Panc1 (cell line): Measurements from ENCODE around the gene DMBT1. TPM values are rescaled to one million over a fixed set of nuclear protein-coding genes. Genes with fewer than 3 reads are reported as not detected.

ENCODE experiments used
- ATAC-seq: fragments of 200-7000 bp; cut with Tn5 transposase; 2 replicates; pipeline ENCODE4 v1.9.1; 2020; ENCODE audit warnings: mild to moderate bottlenecking, moderate library complexity
- BruUV-seq: library from RNA; stranded (reverse); fragments of 400-500 nt; replicated peaks from 2 replicates; lab custom pipeline; 2021; lab: Mats Ljungman, UMichigan
- CTCF ChIA-PET: fragments of 300-600 bp; sonication (Branson Sonifier 250); formaldehyde crosslinking; loops from one replicate; lab custom pipeline; 2022; ENCODE audit warnings: antibody characterized with exemption; lab: Charles Lee
- POLR2A ChIA-PET: fragments of 300-600 bp; sonication (Branson Sonifier 250); formaldehyde crosslinking; loops from one replicate; lab custom pipeline; 2022; ENCODE audit warnings: antibody characterized with exemption; lab: Charles Lee
- DNase-seq: peaks from one replicate; pipeline ENCODE4 v3.0.0-alpha.2; 2010; ENCODE audit warnings: low read depth, low spot score
- H3K27ac ChIP-seq: 2 replicates; pipeline ENCODE4 v1.5.1; 2011; ENCODE audit warnings: mild to moderate bottlenecking, low read length, inconsistent platforms
- H3K27me3 ChIP-seq: fragments of 200-500 bp; sonication (Bioruptor generic); 2 replicates; pipeline ENCODE4 v1.6.0; 2014; ENCODE audit warnings: low read length, inconsistent platforms; ENCODE audit not compliant: control insufficient read depth, insufficient read depth
- H3K36me3 ChIP-seq: fragments of 200-500 bp; sonication (Bioruptor generic); 2 replicates; pipeline ENCODE4 v1.5.1; 2014; ENCODE audit warnings: inconsistent platforms, mild to moderate bottlenecking, low read length, moderate library complexity; ENCODE audit not compliant: control insufficient read depth, insufficient read depth
- H3K4me1 ChIP-seq: 2 replicates; pipeline ENCODE4 v1.5.1; 2011; ENCODE audit warnings: inconsistent platforms, mild to moderate bottlenecking, low read length, moderate library complexity; ENCODE audit not compliant: control insufficient read depth, insufficient read depth
- H3K4me3 ChIP-seq, 2 experiments: 2 replicates each; pipeline ENCODE4 v1.5.1; 2011 to 2012; ENCODE audit warnings: low read depth in 2 of 2, low read length in 2 of 2, mild to moderate bottlenecking in 2 of 2, inconsistent platforms in 1 of 2, moderate library complexity in 1 of 2
- H3K9me3 ChIP-seq: fragments of 200-500 bp; sonication (Bioruptor generic); 2 replicates; pipeline ENCODE4 v1.5.1; 2014; ENCODE audit warnings: low read depth, mild to moderate bottlenecking, inconsistent platforms, low read length, moderate library complexity; ENCODE audit not compliant: control insufficient read depth, insufficient read depth
- CTCF ChIP-seq: fragments of 450-650 bp; IDR thresholded peaks from 2 replicates; pipeline ENCODE4 v1.5.1; 2017; ENCODE audit warnings: mild to moderate bottlenecking
- POLR2AphosphoS5 ChIP-seq: IDR thresholded peaks from 2 replicates; pipeline ENCODE4 v1.6.1; 2012; ENCODE audit warnings: mild to moderate bottlenecking, low read depth, low read length, moderate library complexity
- REST ChIP-seq, 2 experiments: IDR thresholded peaks; 2 replicates each; pipeline ENCODE4 v1.6.1; 2011 to 2012; ENCODE audit warnings: low read depth in 2 of 2, control low read depth in 1 of 2, low read length in 1 of 2, mild to moderate bottlenecking in 1 of 2, moderate library complexity in 1 of 2; ENCODE audit not compliant: insufficient read depth in 1 of 2
- SIN3A ChIP-seq: IDR thresholded peaks from 2 replicates; pipeline ENCODE4 v1.6.1; 2012; ENCODE audit warnings: low read depth, mild to moderate bottlenecking, low read length, moderate library complexity, borderline replicate concordance; ENCODE audit not compliant: insufficient read depth
- TCF7L2 ChIP-seq: IDR thresholded peaks from 2 replicates; pipeline ENCODE4 v1.6.1; 2011; ENCODE audit warnings: mild to moderate bottlenecking, low read depth, low read length, inconsistent platforms
- in situ Hi-C: cut with HindIII; loops from 2 replicates; pipeline ENCODE4 v1.10.0; 2016; ENCODE audit warnings: low sequenced_read_pairs, low pct_unique_long_range_greater_than_20kb
- intact Hi-C: fragments of 100-400 bp; cut with micrococcal nuclease; formaldehyde crosslinking; loops from one replicate; pipeline ENCODE4 v1.10.0; 2022; ENCODE audit not compliant: unreplicated experiment
- total RNA-seq: library from RNA; stranded (reverse); gene quantifications from one replicate; pipeline ENCODE4 v1.2.1, GENCODE V29; 2021; ENCODE audit not compliant: unreplicated experiment

The DMBT1 gene
- total RNA-seq, 1 experiment from 2014 or later, result 0.05 TPM

- Histone ChIP-seq H3K36me3 (no peaks in the 10 kb centered on the region), H3K27ac (no peak overlapping the region), H3K27me3 (peaks cover 22% of the 10 kb centered on the region), H3K4me1 (no peaks in the 10 kb centered on the region), H3K4me3 (no peak overlapping the region), H3K9me3 (no peaks in the 10 kb centered on the region)
- ChIA-PET CTCF (no interaction called here), POLR2A (no interaction called here)
- no TSS peak for BruUV-seq
- intact Hi-C loops, result no loop called here
- DNase-seq, result no peak
- in situ Hi-C loops, result no loop called here
- no peak for TF ChIP-seq REST (IDR thresholded peaks at IDR 0.05; ENCODE audit: insufficient read depth in 1 of 2, low read depth in 2 of 2, low read length in 1 of 2)
- TF ChIP-seq POLR2AphosphoS5, result no peak
- no peak for TF ChIP-seq SIN3A
- no peak for TF ChIP-seq TCF7L2
- TF ChIP-seq CTCF, result no peak
- no peak for ATAC-seq
Observed at GRCh38 chr10:122669045-122669444, 108.5 kb downstream of the DMBT1 start.

DNA sequence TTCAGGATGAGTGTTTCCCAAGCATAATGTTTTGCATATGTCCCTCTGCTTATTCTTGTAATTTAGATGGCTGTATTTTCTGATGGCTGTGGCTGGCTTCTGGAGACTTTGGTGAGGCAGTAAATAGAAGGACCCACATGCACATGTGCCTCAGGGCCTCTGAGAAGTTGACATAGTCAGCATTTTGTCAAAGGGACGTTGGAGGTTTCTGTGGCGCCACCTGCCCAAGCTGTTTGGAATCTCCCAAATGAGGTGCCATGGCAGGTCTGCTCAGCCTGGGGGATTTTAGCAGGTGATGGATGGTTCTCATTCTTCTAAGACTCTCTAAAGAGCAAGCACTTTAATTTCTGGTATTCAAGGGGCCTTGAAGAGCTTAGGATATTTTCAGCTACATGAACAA is 109.3 kb downstream of the DMBT1 start:
- no peaks in the 10 kb centered on the region for H3K9me3 ChIP-seq
- POLR2A ChIA-PET, result no interaction called here
- no peak for TF ChIP-seq CTCF
- ATAC-seq (no peak), DNase-seq (no peak)
- H3K27me3 ChIP-seq, result peaks cover 27% of the 10 kb centered on the region
- H3K4me3 ChIP-seq, result no peak overlapping the region
- in situ Hi-C loops (no loop called here), intact Hi-C loops (no loop called here)
- BruUV-seq, result no TSS peak
- H3K36me3 ChIP-seq, result no peaks in the 10 kb centered on the region
- no peak overlapping the region for H3K27ac ChIP-seq
- CTCF ChIA-PET, result interaction anchor here (1.2 kb wide), 1 partner anchor 11 kb away, joined by 3 read pairs; no protein-coding TSS in a partner anchor
- H3K4me1 ChIP-seq, result no peaks in the 10 kb centered on the region
